ENCODE results near the gene STK38.
"Not testable (repeated sequence)": the region's sequence is repeated elsewhere in the genome, so short reads cannot be mapped to it uniquely, and the experiment has no call there.

DNA sequence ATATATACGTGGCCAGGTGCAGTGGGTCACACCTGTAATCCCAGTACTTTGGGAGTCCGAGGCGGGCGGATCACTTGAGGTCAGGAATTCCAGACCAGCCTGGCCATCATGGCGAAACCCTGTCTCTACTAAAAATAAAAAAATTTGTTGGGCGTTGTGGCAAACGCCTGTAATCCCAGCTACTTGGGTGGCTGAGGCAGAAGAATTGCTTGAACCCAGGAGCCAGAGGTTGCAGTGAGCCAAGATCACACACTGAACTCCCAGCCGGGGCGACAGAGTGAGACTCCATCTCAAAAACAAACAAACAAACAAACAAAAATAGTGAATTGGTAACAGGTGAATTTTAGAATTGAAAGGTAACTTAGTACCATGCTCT, 41.7 kb upstream of the STK38 start:
- not testable (repeated sequence) for TF ChIP-seq POLR2AphosphoS5 (IDR thresholded peaks at IDR 0.05; ENCODE audit: low read depth, low read length); TAF1 (IDR thresholded peaks at IDR 0.05; ENCODE audit: low read depth, low read length); POLR2A (IDR thresholded peaks at IDR 0.05; ENCODE audit: low read depth, low read length); POU2F2 (IDR thresholded peaks at IDR 0.05; ENCODE audit: low read depth, low read length); SPI1 (IDR thresholded peaks at IDR 0.05; ENCODE audit: low read depth, low read length); PAX5 (IDR thresholded peaks at IDR 0.05; ENCODE audit: insufficient read depth, low read length, severe bottlenecking)

Measured in GM12891 (cell line).